Measurements from ENCODE around the gene ETV6. TPM values are rescaled to one million over a fixed set of nuclear protein-coding genes. Genes with fewer than 3 reads are reported as not detected.

ETV6 gene
- total RNA-seq, 1 experiment from 2014 or later = 14.1 TPM

- no TSS peak for BruUV-seq (replicated peaks)
- CTCF ChIA-PET = no interaction called here
- no peak overlapping the region for H2AFZ ChIP-seq (ENCODE audit: low read depth, low read length, poor library complexity, severe bottlenecking)
These were observed 116.6 kb downstream of the ETV6 start for GRCh38 chr12:11765817-11766794.

More at GRCh38 chr12:11765817-11766794, 116.6 kb downstream of the ETV6 start:
- no peaks in the 10 kb centered on the region for H3K4me1 ChIP-seq (ENCODE audit: control insufficient read depth in 1 of 2, insufficient read depth in 2 of 2, low read length in 2 of 2)
- no peaks in the 10 kb centered on the region for H3K9me2 ChIP-seq (ENCODE audit: insufficient read depth)
- no peaks in the 10 kb centered on the region for H3K79me2 ChIP-seq (ENCODE audit: insufficient read depth, low read length)
- ATAC-seq = no peak
- no peak overlapping the region for H3K4me3 ChIP-seq (replicated peaks in 1 of 2; ENCODE audit: low read depth in 1 of 2, low read length in 2 of 2)
- no peaks in the 10 kb centered on the region for H3K36me3 ChIP-seq (ENCODE audit: control insufficient read depth in 1 of 2, insufficient read depth in 2 of 2, low read length in 2 of 2)
- RAD21 ChIA-PET (ENCODE audit: low non-redundant PET in 1 of 2, low total read pairs in 2 of 2, uncharacterized antibody in 2 of 2, unreplicated experiment in 2 of 2) = no interaction called here
- POLR2A ChIA-PET = no interaction called here
- no peaks in the 10 kb centered on the region for H4K20me1 ChIP-seq (ENCODE audit: insufficient read depth)
- no peaks in the 10 kb centered on the region for H3K27me3 ChIP-seq (ENCODE audit: insufficient read depth, low read length)
- no peak for TF ChIP-seq SRF (IDR thresholded peaks at IDR 0.05; ENCODE audit: low read depth)
- TF ChIP-seq TCF7L2 (IDR thresholded peaks at IDR 0.05; ENCODE audit: borderline replicate concordance, extremely low read depth, insufficient read depth, insufficient read length) = no peak
- no peak for TF ChIP-seq ATF3 (IDR thresholded peaks at IDR 0.05)
- no peak for TF ChIP-seq EZH2 (IDR thresholded peaks at IDR 0.05)
- no peak for TF ChIP-seq POLR2A (IDR thresholded peaks at IDR 0.05; ENCODE audit: borderline replicate concordance, extremely low read depth, insufficient read depth, insufficient read length)
- no peak for TF ChIP-seq YY1 (IDR thresholded peaks at IDR 0.05; ENCODE audit: extremely low read depth, insufficient replicate concordance, low read depth, low read length)
- TF ChIP-seq EGR1 (IDR thresholded peaks at IDR 0.05; ENCODE audit: low read depth) = no peak
- no peak for TF ChIP-seq ELF1 (IDR thresholded peaks at IDR 0.05; ENCODE audit: borderline replicate concordance, low read depth)
- no peak for TF ChIP-seq CTCF (IDR thresholded peaks at IDR 0.05 in 2 of 3, conservative IDR thresholded peaks at IDR 0.05 in 1 of 3; ENCODE audit: borderline replicate concordance in 1 of 3, insufficient read depth in 1 of 3, low read depth in 2 of 3, low read length in 2 of 3)
- no peak for TF ChIP-seq RAD21 (IDR thresholded peaks at IDR 0.05; ENCODE audit: low read depth)
- TF ChIP-seq JUND (IDR thresholded peaks at IDR 0.05) = no peak
- TF ChIP-seq ZNF274 (IDR thresholded peaks at IDR 0.05; ENCODE audit: low read depth, low read length) = no peak
- DNase-seq (ENCODE audit: low read depth, low spot score) = no peak
- intact Hi-C loops (cut with micrococcal nuclease) = no loop called here
- H3K9ac ChIP-seq (ENCODE audit: low read length) = no peak overlapping the region
- no peak overlapping the region for H3K4me2 ChIP-seq (ENCODE audit: low read length)
- H3K9me3 ChIP-seq (ENCODE audit: control insufficient read depth in 1 of 2, insufficient read depth in 1 of 2, low read depth in 1 of 2, low read length in 2 of 2) = no peaks in the 10 kb centered on the region
- no peak overlapping the region for H3K27ac ChIP-seq (ENCODE audit: low read depth, low read length)
